ENCODE results near the gene TDP2. TPM values are rescaled to one million over a fixed set of nuclear protein-coding genes. Genes with fewer than 3 reads are reported as not detected.

Gene TDP2
- total RNA-seq, 1 donor from 2014 or later: 44.1 TPM

DNA sequence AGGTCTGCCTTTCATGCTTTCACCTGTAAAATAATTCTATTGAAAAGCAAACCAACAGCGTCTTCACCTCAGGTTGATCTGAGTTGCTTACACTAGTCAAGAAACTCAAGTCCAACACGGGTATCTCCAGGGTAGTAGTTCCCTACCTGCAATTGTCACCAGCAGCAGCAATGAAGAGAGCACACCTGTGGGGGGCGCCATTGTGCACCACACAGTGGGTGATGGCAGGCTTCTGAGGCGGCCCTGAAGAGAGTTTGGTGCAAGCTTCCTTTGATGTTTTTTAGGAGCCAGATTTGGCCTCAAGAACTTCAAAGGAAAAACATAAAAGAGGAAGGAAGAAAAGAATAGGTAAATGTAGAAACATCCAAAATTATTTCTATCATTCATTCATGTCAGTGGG is 65.8 kb downstream of the TDP2 start:
- H3K4me3 Mint-ChIP-seq: no peak overlapping the region
- no peak overlapping the region for H3K27ac Mint-ChIP-seq
- H3K36me3 Mint-ChIP-seq: no peaks in the 10 kb centered on the region
- TF ChIP-seq, protein P1, sequence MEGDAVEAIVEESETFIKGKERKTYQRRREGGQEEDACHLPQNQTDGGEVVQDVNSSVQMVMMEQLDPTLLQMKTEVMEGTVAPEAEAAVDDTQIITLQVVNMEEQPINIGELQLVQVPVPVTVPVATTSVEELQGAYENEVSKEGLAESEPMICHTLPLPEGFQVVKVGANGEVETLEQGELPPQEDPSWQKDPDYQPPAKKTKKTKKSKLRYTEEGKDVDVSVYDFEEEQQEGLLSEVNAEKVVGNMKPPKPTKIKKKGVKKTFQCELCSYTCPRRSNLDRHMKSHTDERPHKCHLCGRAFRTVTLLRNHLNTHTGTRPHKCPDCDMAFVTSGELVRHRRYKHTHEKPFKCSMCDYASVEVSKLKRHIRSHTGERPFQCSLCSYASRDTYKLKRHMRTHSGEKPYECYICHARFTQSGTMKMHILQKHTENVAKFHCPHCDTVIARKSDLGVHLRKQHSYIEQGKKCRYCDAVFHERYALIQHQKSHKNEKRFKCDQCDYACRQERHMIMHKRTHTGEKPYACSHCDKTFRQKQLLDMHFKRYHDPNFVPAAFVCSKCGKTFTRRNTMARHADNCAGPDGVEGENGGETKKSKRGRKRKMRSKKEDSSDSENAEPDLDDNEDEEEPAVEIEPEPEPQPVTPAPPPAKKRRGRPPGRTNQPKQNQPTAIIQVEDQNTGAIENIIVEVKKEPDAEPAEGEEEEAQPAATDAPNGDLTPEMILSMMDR (conservative IDR thresholded peaks at IDR 0.05): peak; percentile 31
- no peaks in the 10 kb centered on the region for H3K9me3 Mint-ChIP-seq
- DNase-seq (ENCODE audit: extremely low spot score, unreplicated experiment): no peak
- no peaks in the 10 kb centered on the region for H3K27me3 Mint-ChIP-seq
- H3K4me1 Mint-ChIP-seq (ENCODE audit: unreplicated experiment): no peaks in the 10 kb centered on the region

Other genes with a start within 250 kb of the TDP2 start
- gene GPLD1, start 177.3 kb downstream of the TDP2 start, total RNA-seq (ENCODE audit: low replicate concordance): 1.2 and 3.8 TPM in 2 replicates
- gene ALDH5A1, start 171.9 kb downstream of the TDP2 start, total RNA-seq (ENCODE audit: low replicate concordance): 9.6 and 14.7 TPM in 2 replicates
- gene KIAA0319, start 20.7 kb downstream of the TDP2 start, total RNA-seq (ENCODE audit: low replicate concordance): 0.29 and 0.39 TPM in 2 replicates
- 22.0 and 24.7 TPM in 2 replicates for gene ACOT13, start 178 bp upstream of the TDP2 start, total RNA-seq (ENCODE audit: low replicate concordance)
- 77.3 and 77.5 TPM in 2 replicates for gene C6orf62, start 52.3 kb upstream of the TDP2 start, total RNA-seq (ENCODE audit: low replicate concordance)
- gene GMNN, start 108.0 kb upstream of the TDP2 start, total RNA-seq (ENCODE audit: low replicate concordance): 38.0 and 66.3 TPM in 2 replicates
- gene ARMH2, start 132.0 kb upstream of the TDP2 start, total RNA-seq (ENCODE audit: low replicate concordance): not detected in 2 replicates